ENCODE data around the gene CHADL.

Gene CHADL

DNA sequence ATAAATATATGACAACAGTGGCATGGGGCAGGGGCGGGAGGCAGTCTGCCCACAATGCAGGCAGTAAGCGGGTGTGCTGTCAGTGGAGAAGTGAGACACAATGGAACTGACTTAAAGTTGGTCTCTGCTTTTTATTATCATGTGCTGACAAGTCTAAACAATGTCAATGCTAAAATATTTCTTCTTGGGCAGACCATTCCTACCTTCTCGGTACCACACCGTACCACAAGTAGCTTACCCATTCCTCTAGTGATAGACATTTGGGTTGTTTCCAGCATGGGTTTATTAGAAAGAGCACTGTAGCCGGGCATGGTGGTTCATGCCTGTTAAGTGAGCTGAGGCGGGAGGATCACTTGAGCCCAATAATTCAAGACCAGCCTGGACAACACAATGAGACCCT lies 2.6 kb upstream of the CHADL start:
- DNase-seq (ENCODE audit: low spot score in 2 of 2) (no peak), ATAC-seq (no peak)
- Mint-ChIP-seq H3K4me3 (no peak overlapping the region), H3K4me1 (peaks cover 6% of the 10 kb centered on the region), H3K27ac (no peak overlapping the region), H3K9me3 (no peaks in the 10 kb centered on the region), H3K36me3 (peaks cover 37% of the 10 kb centered on the region)

DNA sequence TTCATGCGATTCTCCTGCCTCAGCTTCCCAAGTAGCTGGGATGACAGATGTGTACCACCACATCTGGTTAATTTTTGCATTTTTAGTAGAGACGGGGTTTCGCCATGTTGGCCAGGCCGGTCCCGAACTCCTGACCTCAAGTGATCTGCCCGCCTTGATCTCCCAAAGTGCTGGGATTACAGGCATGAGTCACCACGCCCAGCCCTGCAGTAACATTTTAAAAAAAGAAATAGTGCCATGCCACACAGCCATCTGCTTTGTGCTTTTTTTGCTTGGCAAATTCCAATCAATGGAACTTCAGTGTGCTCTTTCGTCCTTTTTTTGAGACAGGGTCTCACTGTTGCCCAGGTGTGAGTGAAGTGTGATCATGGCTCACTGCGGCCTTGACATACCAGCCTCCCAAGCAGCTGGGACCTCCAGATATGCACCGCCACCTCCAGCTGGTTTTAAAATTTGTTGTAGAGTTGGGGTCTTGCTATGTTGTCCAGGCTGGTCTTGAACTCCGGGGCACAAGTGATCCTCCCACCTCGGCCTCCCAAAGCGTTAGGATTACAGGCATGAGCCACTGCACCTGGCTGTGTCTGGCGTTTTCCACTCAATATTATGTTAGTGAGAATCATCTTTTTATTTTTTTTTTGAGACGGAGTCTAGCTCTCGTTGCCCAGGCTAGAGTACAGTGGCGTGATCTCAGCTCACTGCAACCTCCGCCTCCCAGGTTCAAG lies 1.8 kb upstream of the CHADL start:
- Mint-ChIP-seq H3K27ac (no peak overlapping the region), H3K4me1 (peaks cover 6% of the 10 kb centered on the region), H3K9me3 (no peaks in the 10 kb centered on the region), H3K36me3 (peaks cover 34% of the 10 kb centered on the region), H3K4me3 (no peak overlapping the region)
- DNase-seq (ENCODE audit: low spot score in 2 of 2): no peak
- no peak for ATAC-seq

DNA sequence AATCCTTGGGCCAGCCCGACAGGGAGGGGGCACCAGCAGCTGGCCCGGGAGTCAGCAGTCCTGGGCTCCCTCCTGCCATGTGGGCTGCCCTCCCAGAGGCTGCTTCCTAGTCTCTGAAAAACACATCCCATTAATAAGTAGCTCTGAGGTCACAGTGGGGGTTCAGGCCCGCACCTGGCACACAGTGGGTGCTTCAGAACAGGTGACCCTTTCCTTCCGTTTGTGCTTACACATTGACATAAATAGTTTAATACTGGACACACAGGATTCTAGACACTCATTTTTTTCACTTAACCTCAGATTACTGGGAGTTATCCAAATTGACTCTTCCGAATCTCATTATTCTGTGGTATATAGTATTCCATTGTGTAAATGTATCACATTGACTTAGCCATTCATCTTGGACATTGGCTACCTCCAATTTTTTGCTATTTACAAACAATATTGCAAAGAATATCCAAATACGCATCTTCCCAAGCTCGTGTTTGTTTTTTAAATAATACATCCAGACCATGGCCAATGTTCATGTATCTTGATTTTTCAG lies 474 bp upstream of the CHADL start:
- H3K4me3 Mint-ChIP-seq: no peak overlapping the region
- no peaks in the 10 kb centered on the region for H3K9me3 Mint-ChIP-seq
- H3K4me1 Mint-ChIP-seq: peaks cover 12% of the 10 kb centered on the region
- DNase-seq (ENCODE audit: low spot score in 2 of 2) (no peak), ATAC-seq (no peak)
- H3K36me3 Mint-ChIP-seq: peaks cover 21% of the 10 kb centered on the region
- no peak overlapping the region for H3K27ac Mint-ChIP-seq

DNA sequence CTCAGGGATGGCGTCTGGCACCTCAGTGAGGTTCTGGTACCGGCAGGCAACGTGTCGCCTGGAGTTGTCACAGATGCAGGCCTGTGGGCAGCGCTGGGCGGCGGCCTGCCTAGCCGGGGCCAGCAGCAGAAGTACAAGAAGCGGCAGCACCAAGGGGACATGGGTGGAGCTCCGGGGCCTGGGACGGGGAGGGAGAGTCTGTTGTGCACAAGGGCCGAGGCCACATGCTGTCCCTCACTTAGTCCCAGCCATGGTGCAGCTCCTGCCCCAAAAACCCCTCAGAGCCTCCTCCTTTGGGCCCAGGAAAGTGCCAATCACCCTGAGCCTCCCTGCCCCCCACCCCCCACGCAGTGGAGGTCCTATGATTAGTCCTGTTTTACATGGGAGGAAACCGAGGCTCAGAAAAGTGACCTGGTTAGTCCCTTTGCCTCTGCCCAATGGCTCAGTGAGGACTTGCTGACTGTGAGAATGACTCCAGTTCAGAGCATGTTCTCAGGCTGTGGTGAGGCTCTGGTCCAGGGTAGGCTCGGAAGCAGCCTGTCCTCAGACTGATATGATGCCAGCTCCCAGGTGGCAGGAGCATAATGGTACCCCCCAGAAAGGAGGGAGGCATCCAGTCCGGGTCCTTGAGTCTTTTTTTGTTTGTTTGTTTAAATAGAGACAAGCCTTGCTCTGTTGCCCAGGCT lies 1.1 kb downstream of the CHADL start:
- Mint-ChIP-seq H3K4me3 (peak overlapping the region; percentile 47), H3K9me3 (no peaks in the 10 kb centered on the region), H3K36me3 (peaks cover 6% of the 10 kb centered on the region), H3K27ac (no peak overlapping the region), H3K4me1 (peaks cover 12% of the 10 kb centered on the region)
- ATAC-seq: no peak
- no peak for DNase-seq (ENCODE audit: low spot score in 2 of 2)

DNA sequence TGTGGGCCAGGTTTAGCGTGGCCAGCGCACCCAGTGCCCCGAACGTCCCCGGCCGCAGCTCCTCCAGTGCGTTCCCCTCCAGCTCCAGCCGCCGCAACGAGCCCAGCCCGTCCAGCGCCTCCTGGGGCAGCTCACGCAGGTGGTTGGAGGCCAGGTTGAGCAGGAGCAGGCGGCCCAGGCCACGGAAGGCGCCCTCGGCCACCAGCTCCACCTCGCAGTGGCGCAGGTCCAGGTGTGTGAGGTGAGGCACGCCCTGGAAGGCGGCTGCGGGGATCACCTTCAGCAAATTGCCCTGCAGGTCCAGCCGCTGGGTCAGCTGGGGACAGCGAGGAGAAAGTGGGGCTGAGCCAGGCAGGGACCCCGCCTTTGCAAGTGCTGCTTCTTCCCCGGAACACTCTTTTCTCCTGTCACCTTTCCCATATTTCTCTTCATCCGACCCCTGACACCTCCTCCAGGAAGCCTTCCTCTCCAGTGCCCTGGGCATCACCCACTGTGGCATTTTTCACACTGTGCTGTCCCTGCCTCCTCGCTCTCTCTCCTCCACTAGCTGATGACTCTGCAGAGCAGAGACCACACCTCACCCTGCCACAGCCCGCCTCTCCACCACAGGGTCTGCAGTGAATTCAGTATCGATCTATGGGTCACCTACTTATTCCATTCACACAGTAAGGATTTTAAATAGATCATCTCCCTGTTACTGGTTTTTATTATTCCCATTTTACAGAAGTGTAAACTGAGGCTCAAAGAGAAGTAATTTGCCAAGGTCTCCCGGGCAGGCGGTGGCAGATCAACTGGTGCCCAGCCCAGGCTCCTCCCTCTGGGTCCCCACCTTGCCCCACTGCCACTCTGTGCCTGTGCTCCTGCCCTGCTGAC lies 1.9 kb downstream of the CHADL start:
- DNase-seq (ENCODE audit: low spot score in 2 of 2) (no peak), ATAC-seq (no peak)
- Mint-ChIP-seq H3K36me3 (peaks cover 6% of the 10 kb centered on the region), H3K4me3 (peak overlapping the region; percentile 47), H3K27ac (no peak overlapping the region), H3K4me1 (peaks cover 12% of the 10 kb centered on the region), H3K9me3 (no peaks in the 10 kb centered on the region)

DNA sequence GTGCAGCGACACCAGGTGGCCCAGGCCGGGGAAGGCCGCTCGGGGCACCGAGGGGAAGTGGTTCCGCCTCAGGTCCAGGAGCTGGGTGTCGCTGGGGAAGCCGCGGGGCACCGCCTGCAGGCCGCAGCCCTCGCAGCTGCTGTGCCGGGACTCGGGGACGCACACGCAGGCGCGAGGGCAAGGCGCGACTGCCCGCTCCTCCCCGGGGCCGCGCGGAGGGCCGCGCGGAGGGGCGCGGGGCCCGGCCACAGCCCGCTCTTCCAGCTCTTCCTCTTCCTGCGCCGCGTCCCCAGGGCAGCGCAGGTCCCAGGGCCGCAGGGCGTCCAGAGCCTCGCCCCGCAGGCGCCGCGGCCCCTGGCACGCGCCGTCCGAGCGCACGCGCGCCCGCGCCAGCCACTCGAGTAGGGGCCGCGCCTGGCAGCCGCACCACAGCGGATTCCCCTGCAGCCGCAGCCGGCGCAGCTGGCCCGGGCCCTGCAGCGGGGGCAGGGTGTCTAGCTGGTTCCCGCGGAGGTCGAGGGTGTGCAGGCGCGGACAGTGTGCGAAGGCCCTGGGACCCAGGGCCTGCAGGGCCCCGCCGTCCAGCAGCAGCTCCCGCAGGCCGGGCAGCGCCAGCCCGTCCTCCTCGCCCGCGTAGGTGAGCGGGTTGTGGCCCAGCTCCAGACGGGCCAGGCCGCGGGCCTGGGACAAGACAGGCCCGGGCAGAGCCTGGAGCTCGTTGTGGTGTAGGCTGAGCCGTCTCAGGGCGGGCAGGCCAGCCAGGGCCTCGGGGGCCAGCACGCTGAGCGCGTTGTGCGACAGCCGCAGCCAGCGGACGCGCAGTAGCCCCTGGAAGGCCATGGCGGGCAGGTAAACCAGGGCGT lies 2.8 kb downstream of the CHADL start:
- Mint-ChIP-seq H3K9me3 (no peaks in the 10 kb centered on the region), H3K27ac (no peak overlapping the region), H3K4me3 (peak overlapping the region; percentile 71), H3K4me1 (peaks cover 12% of the 10 kb centered on the region), H3K36me3 (peaks cover 6% of the 10 kb centered on the region)
- peak; percentile 62 to 83 for DNase-seq (ENCODE audit: low spot score in 2 of 2)
- peak; percentile 88 for ATAC-seq

DNA sequence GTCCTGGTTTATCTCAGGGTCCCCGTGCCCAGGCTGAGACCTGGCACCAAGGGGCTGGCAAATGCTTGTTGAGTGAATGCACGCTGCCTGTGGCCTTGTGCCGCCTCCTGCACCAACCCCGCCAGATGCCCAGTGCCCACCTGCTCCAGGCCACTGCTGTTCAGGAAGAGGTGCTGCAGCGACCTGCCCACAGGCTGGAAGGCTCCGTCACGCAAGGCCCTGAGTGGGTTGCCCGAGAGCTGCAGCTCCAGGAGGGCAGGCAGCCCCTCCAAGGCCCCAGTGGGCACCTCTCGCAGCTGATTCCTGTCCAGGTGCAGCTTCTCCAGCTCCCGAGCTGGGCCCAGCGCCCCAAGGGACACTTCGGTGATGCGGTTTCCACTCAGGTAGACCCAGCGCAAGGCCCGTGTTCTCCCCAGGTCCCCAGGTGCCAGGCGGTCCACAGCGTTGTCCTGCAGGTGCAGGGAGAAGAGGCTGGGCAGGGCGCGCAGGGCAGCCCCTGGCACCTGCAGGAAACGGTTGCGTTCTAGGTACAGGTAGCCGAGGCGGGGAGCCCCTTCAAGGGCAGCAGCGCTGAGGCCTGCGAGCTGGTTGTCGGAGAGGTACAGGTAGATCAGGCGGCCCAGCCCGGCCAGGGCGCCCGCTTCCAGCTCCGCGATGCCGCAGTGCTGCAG lies 3.6 kb downstream of the CHADL start:
- H3K4me3 Mint-ChIP-seq: peak overlapping the region; percentile 71
- ATAC-seq (no peak), DNase-seq (ENCODE audit: low spot score in 2 of 2) (no peak)
- H3K9me3 Mint-ChIP-seq: no peaks in the 10 kb centered on the region
- peaks cover 6% of the 10 kb centered on the region for H3K36me3 Mint-ChIP-seq
- no peak overlapping the region for H3K27ac Mint-ChIP-seq
- H3K4me1 Mint-ChIP-seq: peaks cover 12% of the 10 kb centered on the region

DNA sequence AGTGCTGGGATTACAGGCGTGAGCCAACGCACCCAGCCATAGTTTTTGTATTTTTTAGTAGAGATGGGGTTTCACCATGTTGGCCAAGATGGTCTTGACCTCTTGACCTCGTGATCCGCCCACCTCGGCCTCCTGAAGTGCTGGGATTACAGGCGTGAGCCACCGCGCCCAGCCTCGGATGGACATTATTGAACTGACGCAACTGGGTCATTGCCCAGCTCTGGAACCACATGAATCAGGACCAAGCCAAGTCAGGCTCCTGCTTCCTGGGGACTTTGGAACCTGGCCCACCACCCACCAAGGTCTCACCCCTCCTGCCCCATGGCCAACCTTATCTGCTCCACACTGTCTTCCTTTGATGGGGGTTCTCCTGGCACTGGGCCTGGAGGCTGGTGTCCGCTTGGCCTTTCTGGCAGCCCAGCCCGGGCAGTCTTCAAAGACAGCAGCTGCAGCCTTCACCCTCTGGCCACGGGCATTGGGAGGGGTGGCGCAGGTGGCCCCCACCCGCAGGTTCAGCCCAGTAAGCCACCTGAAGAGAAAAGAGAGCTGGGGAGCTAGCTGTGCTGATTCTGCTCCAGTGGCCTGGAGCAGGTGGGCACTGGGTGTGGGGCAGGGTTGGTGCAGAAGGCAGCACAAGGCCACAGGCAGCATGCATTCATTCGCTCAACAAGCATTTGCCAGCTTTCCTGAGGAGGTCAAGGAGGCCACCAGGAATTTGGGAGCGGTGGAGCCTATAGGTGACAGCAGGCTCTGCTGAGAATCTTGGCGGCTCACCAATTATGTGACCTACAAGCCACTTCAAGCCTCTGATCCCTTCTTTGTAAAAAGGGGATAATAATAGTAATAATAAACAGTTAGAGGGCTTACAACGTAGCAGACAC lies 5.7 kb downstream of the CHADL start:
- Mint-ChIP-seq H3K27ac (no peak overlapping the region), H3K4me3 (no peak overlapping the region), H3K9me3 (no peaks in the 10 kb centered on the region), H3K36me3 (peaks cover 16% of the 10 kb centered on the region), H3K4me1 (peaks cover 12% of the 10 kb centered on the region)
- ATAC-seq (no peak), DNase-seq (ENCODE audit: low spot score in 2 of 2) (no peak)

DNA sequence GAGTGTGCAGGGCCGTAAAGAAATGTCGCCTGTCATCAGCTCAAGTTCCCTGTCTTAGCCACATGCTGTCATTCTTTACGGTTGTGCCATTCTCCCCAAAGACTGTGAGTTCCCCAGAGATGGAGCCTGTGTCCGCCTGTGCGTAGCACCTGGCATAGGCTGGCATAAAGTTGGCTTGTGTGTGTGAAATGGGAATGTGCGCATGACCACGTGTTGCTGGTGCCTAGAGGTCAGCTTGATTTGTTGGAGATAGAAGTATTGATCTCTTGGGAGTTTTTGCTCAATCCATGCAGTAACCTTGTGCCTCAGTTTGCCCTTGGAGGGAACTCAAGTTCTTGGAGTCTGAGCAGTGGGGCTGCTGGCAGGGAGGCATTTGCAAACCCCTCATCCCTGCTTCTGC lies 9.4 kb downstream of the CHADL start:
- no peak for ATAC-seq
- H3K4me1 Mint-ChIP-seq: no peaks in the 10 kb centered on the region
- peak overlapping the region; percentile 63 for H3K27ac Mint-ChIP-seq

DNA sequence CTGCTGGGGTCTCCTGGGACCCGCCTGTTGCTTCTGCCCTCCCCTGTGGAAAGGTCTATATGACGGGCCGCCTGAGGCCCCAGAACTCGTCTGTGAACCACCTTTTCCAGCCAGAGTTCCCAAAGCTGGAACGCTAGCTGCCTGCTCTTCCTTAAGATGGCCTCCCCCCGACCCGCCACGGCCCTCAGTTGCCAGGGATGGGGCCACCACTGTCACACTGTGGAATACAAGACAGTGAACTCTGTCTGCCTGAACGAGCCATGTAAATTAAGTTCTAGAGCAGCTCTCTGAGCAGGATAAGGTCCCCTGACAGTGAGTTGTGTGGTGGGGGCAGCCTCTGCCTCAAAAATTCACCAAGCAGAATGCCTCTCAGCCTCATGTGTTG lies 10.3 kb downstream of the CHADL start:
- Mint-ChIP-seq H3K9me3 (no peaks in the 10 kb centered on the region), H3K36me3 (peaks cover 52% of the 10 kb centered on the region), H3K4me3 (no peak overlapping the region), H3K27ac (peak overlapping the region; percentile 63), H3K4me1 (no peaks in the 10 kb centered on the region)
- DNase-seq (ENCODE audit: low spot score in 2 of 2) (no peak), ATAC-seq (no peak)

More for the DNA sequence above, 9.4 kb downstream of the CHADL start:
- DNase-seq (ENCODE audit: low spot score in 2 of 2): no peak
- Mint-ChIP-seq H3K4me3 (no peak overlapping the region), H3K36me3 (peaks cover 43% of the 10 kb centered on the region), H3K9me3 (no peaks in the 10 kb centered on the region)

DNA sequence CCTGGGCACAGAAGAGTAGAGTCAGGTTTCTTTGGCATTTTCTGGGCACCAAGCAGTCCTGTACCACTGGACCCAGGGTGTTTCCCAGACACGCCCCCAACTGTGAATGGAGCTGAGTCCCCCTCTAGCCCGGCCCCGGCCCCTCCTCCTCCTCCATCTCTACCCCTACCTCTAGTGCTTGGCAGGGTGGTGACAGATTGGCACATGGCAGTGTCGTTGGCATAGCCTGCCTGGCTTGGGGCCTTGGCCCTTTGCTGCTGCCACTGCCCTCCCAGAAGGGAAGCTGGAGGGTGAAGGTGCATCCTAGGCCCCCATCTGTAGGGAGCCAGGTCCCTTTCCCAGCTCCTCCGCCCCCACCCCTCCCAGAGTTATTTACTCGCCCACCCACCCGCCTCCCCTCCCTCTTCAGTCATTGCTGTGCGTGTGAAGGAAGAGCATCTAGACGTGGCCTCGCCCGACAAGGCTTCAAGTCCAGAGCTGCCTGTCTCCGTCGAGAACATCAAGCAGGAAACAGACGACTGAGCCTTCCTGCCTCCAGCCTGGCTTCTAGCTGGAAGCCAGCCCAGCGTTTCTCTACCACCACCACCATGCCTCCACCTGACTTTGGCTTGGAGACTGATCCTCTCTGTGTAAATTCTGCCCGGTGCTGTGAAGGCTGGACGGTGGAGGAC lies 10.9 kb downstream of the CHADL start:
- H3K36me3 Mint-ChIP-seq: peaks cover 58% of the 10 kb centered on the region
- H3K4me1 Mint-ChIP-seq: no peaks in the 10 kb centered on the region
- H3K9me3 Mint-ChIP-seq: no peaks in the 10 kb centered on the region
- DNase-seq (ENCODE audit: low spot score in 2 of 2) (no peak), ATAC-seq (no peak)
- H3K4me3 Mint-ChIP-seq: no peak overlapping the region
- peak overlapping the region; percentile 63 for H3K27ac Mint-ChIP-seq

DNA sequence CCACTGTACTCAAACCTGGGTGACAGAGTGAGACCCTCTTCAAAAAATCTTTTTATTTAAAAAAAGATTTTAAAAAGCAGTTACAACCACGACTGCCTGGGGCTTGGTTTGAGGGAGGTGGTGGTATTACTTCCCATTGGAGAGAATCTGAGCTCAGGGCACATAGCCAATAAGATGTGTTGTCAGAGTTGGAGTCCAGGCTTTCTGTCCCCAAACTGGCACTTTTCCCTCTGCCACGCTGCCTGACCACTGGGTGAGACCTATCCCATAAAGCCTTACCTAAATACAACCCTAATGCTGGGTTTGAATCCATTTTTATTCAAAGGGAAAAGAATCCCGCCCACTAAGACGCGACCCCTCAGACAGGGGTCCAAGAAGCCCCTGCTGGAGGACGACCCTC lies 11.5 kb downstream of the CHADL start:
- peaks cover 64% of the 10 kb centered on the region for H3K36me3 Mint-ChIP-seq
- DNase-seq (ENCODE audit: low spot score in 2 of 2): no peak

More for the DNA sequence above, 11.5 kb downstream of the CHADL start:
- H3K9me3 Mint-ChIP-seq: no peaks in the 10 kb centered on the region
- H3K4me3 Mint-ChIP-seq: no peak overlapping the region
- no peak overlapping the region for H3K27ac Mint-ChIP-seq
- no peaks in the 10 kb centered on the region for H3K4me1 Mint-ChIP-seq
- ATAC-seq: no peak
